ENCODE results near the gene SLIT3. TPM values are rescaled to one million over a fixed set of nuclear protein-coding genes. Genes with fewer than 3 reads are reported as not detected.

SLIT3 gene
- total and polyA plus RNA-seq, 2 donors from 2014 or later = 14.5 to 54.1 TPM

DNA sequence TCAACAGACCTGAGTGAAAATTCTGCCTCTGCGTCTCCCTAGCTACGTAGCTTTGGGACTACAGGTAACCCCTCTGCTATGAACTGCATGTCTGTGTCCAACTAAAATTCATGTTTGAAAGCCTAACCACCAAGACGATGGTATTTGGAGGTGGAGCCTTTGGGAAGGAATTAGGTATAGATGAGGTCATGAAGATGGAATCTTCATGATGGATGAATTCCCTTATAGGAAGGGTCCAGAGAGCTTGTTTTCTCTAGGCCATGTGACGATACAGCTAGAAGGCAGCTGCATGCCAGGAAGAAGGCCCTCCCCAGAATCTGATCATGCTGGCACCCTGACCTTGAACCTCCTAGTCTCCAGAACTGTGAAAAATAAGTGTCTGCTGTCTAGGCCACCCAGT lies 296.4 kb downstream of the SLIT3 start:
- Histone ChIP-seq H3K4me1 (ENCODE audit: control insufficient read depth in 2 of 3, insufficient read depth in 2 of 3, low read depth in 1 of 3, low read length in 3 of 3) (peaks cover 5 to 18% (median 6%) of the 10 kb centered on the region in 3 donors), H3K9me3 (ENCODE audit: control insufficient read depth in 2 of 3, insufficient read depth in 1 of 3, low read length in 3 of 3) (no peaks in the 10 kb centered on the region), H3K27ac (ENCODE audit: low read depth in 2 of 2, low read length in 2 of 2) (peak overlapping the region in 1 of 2 donors; percentile 8), H3K4me3 (ENCODE audit: low read length in 3 of 3) (no peak overlapping the region), H3K27me3 (ENCODE audit: control insufficient read depth, insufficient read depth, low read length) (no peaks in the 10 kb centered on the region), H3K36me3 (ENCODE audit: control insufficient read depth in 2 of 3, insufficient read depth in 3 of 3, low read length in 3 of 3) (no peaks in the 10 kb centered on the region), H3K9ac (ENCODE audit: low read length in 3 of 3) (no peak overlapping the region)
- TF ChIP-seq, protein P1, sequence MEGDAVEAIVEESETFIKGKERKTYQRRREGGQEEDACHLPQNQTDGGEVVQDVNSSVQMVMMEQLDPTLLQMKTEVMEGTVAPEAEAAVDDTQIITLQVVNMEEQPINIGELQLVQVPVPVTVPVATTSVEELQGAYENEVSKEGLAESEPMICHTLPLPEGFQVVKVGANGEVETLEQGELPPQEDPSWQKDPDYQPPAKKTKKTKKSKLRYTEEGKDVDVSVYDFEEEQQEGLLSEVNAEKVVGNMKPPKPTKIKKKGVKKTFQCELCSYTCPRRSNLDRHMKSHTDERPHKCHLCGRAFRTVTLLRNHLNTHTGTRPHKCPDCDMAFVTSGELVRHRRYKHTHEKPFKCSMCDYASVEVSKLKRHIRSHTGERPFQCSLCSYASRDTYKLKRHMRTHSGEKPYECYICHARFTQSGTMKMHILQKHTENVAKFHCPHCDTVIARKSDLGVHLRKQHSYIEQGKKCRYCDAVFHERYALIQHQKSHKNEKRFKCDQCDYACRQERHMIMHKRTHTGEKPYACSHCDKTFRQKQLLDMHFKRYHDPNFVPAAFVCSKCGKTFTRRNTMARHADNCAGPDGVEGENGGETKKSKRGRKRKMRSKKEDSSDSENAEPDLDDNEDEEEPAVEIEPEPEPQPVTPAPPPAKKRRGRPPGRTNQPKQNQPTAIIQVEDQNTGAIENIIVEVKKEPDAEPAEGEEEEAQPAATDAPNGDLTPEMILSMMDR (IDR thresholded peaks at IDR 0.05; ENCODE audit: borderline replicate concordance, extremely low read depth, insufficient read depth) = no peak
- peak in 3 of 5 donors; percentile 40 to 52 (median 45) for DNase-seq
- intact Hi-C loops (cut with DNase I) = no loop called here
- FAIRE-seq = no peak

DNA sequence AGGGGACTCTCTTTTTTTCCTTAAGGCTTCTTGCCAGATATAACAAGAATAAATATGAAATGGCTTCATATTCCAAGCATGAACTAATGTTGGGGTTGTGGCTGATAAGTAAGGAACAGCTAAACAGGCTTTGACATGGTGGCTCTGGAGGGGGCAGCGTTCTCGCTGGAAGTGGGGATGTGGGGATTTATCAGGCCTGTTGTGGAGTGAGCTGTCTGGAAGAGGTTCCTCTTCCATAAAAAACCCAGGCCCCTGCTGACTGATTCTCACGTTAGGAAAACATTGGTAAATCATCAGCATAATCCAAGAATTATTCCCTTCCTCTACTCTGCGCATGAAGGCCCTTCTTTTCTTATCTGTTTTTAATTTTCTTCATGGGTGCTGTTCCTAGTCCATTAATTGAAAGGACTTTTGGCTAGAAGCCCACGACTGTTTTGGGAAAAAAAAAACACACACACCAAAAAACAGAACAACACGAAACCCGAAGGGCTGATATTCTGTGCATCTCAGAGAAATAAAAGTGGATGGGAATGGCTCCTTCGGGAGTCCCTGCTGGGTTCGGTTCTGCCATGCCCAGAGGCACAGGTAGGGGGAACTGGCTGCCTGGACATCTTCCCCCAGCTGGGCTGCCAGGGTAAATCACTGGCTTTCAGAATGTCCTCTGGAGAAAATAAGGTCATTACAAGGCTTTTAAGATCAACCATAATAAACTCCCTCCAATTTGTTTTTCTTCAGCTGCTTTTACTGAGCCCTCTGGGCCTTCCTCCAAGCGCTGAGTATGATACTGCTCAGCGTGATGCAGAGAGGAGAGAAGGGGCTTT lies 297.0 kb downstream of the SLIT3 start:
- TF ChIP-seq, protein P1 (IDR thresholded peaks at IDR 0.05; ENCODE audit: borderline replicate concordance, extremely low read depth, insufficient read depth) = peak; percentile 45
- intact Hi-C loops (cut with DNase I) = no loop called here
- FAIRE-seq (no peak), DNase-seq (peak in 4 of 5 donors; percentile 67 to 81 (median 76))
- H3K27me3 ChIP-seq (ENCODE audit: control insufficient read depth, insufficient read depth, low read length) = no peaks in the 10 kb centered on the region
- H3K27ac ChIP-seq (ENCODE audit: low read depth in 2 of 2, low read length in 2 of 2) = peak overlapping the region in 1 of 2 donors; percentile 8
- no peaks in the 10 kb centered on the region for H3K9me3 ChIP-seq (ENCODE audit: control insufficient read depth in 2 of 3, insufficient read depth in 1 of 3, low read length in 3 of 3)
- peaks cover 5 to 17% (median 6%) of the 10 kb centered on the region in 3 donors for H3K4me1 ChIP-seq (ENCODE audit: control insufficient read depth in 2 of 3, insufficient read depth in 2 of 3, low read depth in 1 of 3, low read length in 3 of 3)
- H3K4me3 ChIP-seq (ENCODE audit: low read length in 3 of 3) = no peak overlapping the region
- H3K9ac ChIP-seq (ENCODE audit: low read length in 3 of 3) = no peak overlapping the region
- no peaks in the 10 kb centered on the region for H3K36me3 ChIP-seq (ENCODE audit: control insufficient read depth in 2 of 3, insufficient read depth in 3 of 3, low read length in 3 of 3)

DNA sequence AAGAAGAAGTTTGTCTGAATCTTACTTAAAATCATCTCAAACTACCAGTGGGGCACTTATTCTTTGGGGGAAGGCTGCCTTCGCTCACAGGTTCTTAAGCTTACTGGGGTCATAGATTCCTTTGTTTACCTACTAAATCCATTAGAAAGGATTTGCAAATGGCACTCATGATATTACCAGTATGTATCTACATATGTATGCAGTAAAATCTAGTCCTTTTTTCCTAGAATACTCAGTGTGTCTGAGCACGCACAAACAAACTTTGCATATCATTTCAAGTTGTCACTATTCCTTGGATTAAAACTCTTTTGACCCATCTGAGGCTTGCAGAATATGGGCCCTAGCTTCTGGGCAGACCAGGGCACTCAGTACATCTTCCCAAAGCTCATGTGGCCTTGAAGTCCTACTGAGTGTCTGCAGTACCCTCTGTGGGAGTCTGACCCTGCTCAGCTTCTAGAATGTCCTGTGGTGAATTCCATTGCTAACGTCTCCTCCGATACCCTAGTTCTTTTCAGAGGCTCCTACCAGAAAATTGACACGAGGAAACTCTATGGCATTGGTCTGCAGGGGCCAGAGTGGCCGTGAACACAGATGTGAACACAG lies 297.9 kb downstream of the SLIT3 start:
- TF ChIP-seq, protein P1 (IDR thresholded peaks at IDR 0.05; ENCODE audit: borderline replicate concordance, extremely low read depth, insufficient read depth) = no peak
- no peak overlapping the region for H3K27ac ChIP-seq (ENCODE audit: low read depth in 2 of 2, low read length in 2 of 2)
- intact Hi-C loops (cut with DNase I) = no loop called here

More for the DNA sequence above, 297.9 kb downstream of the SLIT3 start:
- H3K27me3 ChIP-seq (ENCODE audit: control insufficient read depth, insufficient read depth, low read length) = no peaks in the 10 kb centered on the region
- H3K4me3 ChIP-seq (ENCODE audit: low read length in 3 of 3) = no peak overlapping the region
- DNase-seq = no peak
- peaks cover 5 to 14% (median 6%) of the 10 kb centered on the region in 3 donors for H3K4me1 ChIP-seq (ENCODE audit: control insufficient read depth in 2 of 3, insufficient read depth in 2 of 3, low read depth in 1 of 3, low read length in 3 of 3)
- no peak for FAIRE-seq
- H3K36me3 ChIP-seq (ENCODE audit: control insufficient read depth in 2 of 3, insufficient read depth in 3 of 3, low read length in 3 of 3) = no peaks in the 10 kb centered on the region
- H3K9me3 ChIP-seq (ENCODE audit: control insufficient read depth in 2 of 3, insufficient read depth in 1 of 3, low read length in 3 of 3) = no peaks in the 10 kb centered on the region
- no peak overlapping the region for H3K9ac ChIP-seq (ENCODE audit: low read length in 3 of 3)
